ENCODE results near the gene DNAJC22.

The DNAJC22 gene

GRCh38 chr12:49345051-49345824 lies 1.4 kb upstream of the DNAJC22 start:
- DNase-seq, result no peak

DNA sequence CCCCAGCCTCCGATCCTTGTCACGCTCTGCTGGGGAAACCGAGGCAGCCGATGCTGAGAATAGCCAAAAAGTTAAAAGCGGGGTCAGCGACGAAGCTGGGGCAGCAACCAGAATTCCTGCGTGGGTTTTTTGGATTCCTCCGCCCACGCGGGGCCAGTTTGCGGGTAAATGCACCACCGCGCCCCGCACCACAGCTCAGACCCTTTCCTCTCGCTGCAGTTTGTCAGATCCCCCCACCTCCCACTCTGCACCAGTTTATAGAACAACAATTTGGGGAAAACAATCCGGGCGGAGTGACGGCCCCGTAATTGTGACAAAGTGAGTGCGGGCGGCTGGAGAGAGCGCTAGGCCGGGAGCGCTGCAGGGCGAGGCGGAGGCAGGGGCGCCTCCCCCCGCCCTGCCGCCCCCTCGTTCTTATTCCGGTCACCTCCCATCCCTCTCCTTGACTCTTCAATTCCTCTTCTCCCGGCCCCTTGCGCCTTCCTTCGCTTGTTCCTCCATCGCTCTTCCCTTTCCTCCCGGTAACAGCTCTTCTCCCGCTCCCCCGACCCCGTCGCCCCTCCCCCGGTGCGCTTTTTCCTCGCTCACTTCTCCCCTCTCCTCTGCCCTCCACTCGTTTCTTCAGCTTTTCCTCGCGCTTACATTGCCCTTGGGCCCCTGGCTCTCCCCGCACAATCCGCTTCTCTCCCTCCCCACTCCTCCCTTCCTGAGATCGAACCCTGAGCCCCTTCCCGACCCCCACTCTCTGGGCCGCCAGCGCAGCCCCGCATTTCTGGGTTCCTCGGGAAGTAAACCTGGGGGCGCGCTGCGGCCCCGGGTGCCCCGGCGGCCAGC lies 646 bp upstream of the DNAJC22 start:
- no peak for DNase-seq

DNA sequence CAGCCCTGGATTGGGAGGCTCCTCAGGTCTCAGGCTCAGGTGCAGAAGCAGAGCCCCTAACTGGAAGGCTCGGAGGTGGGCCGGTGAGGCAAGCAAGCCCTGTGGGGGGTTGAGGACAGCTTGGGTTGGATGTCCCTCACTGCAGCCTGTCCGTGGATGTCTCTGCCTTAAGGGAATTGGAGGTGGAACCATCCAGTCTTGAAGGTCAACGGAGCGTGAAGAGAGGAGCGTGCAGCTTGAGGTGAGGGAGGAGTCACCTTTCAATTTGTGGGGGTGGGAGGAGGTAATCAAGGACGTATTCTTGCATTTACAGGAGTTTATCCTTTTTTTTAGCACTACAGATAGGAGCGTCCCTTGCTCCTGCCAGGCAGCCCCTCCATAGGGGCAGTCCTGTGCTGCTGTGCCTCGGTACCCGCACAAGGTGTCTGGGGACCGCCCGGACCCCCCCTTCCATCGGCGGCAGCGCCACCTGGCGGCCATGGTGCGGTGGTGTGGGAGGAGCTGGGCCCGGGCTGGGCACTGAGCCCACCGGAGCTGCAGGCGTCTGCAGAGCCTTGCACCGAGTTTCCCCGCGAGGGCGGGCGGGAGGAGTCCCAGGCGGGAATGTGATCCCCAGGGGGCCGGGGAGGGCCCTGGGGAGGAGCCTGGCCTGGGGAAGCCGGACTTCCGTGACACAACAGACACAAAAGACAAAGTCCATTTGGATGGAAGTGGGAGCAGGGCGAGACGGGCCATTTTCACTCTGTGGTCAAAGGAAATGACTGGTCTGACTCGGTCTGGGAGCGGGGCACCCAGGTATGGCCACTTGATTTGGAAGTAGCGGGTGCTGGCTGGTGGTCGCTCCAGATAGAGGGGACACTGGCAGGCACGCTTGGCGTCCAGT lies 864 bp downstream of the DNAJC22 start:
- peak; percentile 80 for DNase-seq

DNA sequence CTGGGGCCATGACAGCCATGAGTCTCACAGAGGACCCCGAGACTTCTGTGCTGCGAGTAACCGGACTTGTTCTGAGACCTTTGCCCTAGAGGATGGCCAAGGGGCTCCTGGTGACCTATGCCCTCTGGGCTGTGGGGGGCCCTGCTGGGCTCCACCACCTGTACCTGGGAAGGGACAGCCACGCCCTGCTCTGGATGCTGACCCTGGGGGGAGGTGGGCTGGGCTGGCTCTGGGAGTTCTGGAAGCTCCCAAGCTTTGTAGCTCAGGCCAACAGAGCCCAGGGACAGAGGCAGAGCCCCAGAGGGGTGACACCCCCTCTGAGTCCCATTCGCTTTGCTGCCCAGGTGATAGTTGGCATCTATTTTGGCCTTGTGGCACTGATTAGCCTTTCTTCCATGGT lies 2.1 kb downstream of the DNAJC22 start:
- DNase-seq, result no peak

DNA sequence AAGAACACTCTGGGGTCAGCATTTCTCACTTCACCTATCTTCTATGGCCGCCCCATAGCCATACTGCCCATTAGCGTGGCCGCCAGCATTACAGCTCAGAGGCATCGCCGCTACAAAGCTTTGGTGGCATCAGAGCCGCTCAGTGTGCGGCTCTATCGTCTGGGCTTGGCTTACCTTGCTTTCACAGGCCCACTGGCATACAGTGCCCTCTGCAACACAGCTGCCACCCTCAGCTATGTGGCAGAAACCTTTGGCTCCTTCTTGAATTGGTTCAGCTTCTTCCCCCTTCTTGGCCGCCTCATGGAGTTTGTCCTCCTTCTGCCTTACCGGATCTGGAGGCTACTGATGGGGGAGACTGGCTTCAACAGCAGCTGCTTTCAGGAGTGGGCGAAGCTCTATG lies 2.6 kb downstream of the DNAJC22 start:
- no peak for DNase-seq

GRCh38 chr12:49352351-49352750 lies 5.7 kb downstream of the DNAJC22 start:
- no peak for DNase-seq

- no peak for DNase-seq
Measured at GRCh38 chr12:49355913-49356312, 9.2 kb downstream of the DNAJC22 start.

DNA sequence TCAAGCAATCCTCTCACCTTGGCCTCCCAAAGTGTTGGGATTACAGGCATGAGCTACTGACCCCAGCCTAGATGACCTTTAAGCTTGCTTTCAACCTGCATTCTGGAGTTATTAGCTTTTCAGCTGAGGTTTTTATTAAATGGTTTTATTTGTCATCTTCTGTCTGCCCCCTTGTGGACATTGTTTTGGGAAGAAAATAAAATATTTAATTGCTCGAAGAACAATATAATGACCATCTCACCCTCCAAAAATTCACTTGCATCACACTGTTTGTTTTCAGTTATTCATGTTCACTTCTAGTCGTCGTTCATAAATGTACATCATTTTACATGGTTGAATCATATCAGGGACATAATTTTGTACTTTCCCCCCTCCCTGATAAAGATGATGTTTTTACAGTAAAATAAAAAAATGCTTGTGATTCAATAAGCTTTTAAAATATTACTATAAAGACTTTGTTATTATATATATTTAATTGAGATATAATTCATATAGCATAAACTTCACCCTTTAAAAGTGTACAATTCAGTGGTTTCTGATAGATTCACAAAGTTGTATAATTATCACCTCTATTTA lies 10.5 kb downstream of the DNAJC22 start:
- no peak for DNase-seq

GRCh38 chr12:49358483-49359141 lies 11.9 kb downstream of the DNAJC22 start:
- DNase-seq, result peak; percentile 58

GRCh38 chr12:49359671-49360070 lies 13.0 kb downstream of the DNAJC22 start:
- no peak for DNase-seq

DNA sequence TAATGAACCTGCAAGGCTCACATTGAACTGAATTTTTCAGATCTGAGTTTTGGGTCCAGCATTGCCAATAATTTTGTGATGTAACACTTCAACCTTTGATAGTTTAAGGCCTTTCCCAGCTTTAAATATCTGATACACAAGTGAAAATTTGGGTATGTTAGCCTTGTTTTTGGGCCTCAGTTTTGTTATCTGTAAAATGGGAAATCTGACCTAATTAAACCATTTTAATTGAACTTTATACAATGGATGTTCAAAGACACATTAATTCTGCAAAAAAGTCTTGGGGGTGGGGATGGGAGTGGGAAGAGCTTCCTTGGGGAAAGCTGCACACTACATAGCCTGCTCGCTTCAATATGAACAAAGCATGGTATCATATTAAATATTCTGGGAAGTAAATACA lies 15.4 kb downstream of the DNAJC22 start:
- no peak for DNase-seq

GRCh38 chr12:49364989-49365388 lies 18.3 kb downstream of the DNAJC22 start:
- DNase-seq, result no peak

DNA sequence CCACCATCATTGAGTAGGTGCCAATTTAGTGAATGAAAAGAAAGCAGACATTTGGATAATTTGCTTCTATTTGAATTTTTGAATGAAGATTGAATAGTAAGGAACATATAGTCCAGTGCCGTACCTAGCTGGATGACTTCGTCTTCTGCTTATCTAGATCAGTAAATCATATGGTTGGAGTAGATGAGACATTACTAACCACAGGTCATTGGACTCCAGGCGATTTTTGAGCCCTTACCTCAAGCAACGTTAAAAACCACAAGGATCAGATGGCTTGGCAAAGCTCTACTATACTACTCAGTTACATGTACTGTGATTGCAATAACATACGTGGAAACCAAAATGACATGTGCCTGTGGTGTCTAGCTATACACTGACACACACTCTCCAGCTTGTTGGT lies 18.9 kb downstream of the DNAJC22 start:
- DNase-seq, result no peak

GRCh38 chr12:49366096-49366651 lies 19.5 kb downstream of the DNAJC22 start:
- no peak for DNase-seq

DNA sequence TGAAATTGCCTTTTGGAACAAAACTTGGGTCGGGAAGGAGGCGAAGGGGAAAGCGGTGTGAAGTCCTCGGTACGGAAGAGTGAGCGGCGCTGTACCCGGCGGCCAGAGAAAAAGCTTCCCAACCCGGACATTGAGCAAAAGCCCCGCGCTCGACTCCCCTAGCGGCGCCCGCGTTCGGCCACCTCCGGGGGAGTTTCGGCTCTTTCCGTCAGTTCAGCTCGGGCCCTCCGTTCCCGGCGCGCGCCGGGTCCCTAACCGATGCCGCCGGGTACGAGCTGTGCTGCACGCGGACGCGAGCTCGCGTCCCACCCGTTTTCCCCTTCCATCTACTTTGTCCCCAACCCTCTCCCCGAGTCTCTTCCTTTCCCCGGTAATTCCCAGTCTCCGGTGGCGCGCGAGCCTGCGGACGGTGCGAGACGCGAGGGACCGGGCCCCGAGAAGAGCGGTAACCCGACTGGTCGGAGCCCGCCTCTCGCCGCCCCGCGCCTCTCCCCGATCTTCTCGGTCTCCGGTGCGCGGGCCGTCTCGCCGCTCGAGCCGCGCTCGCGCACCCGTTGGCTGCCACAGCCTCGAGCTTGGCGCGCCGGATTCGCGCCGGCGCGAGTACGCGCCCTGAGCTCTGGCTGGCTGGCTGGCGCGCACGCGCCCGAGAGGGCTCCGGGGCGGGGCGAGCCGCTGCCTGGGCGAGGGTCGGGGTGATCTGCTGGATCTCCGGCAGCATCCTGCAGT lies 20.1 kb downstream of the DNAJC22 start:
- peak; percentile 85 for DNase-seq

DNA sequence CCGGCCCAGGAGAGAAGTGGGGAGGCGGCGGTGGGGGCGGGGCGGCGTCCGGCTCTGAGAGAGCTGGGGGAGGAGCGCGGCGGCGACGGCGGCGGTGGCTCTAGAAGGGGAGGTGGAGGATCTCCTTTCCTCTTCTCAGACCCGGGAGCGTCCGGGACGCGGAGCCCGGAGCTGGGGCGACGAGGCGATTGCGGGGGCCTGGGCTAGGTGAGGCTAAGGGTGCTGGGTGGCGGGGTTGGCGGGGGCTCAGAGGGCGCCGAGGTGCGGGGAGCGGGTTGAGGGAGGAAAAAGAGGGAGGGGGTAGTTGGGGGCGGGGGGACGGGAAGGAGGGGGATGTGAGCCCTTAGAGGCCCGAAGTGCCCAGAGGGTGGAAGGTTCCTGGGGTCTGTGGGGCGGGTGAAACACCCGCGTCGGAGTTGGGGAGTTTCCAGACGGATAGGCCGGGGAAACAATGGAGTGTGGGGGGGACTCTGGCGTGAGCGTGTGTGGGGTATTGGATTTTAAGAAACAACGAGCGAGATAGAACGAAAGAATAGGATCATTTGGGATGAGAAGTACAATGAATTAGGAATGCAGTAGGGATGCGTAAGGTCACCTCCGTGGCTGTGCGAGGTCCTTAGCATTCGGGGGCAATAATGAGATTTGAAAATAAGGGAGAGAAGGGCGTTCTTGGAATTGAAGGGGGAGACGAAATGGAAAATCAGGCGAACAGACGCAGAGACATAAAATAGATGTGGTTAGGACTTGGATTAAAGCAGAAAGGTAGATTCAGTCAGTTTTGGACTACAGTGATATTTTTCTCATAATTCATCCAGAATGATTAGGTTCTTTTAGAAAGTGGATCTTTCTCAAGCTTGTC lies 20.9 kb downstream of the DNAJC22 start, which contains the start of gene SPATS2:
SPATS2 (plus strand) TSS at position 82 of the 859 bp plus-strand sequence. CDS start 93,551 bp downstream, outside the sequence.
- DNase-seq, result no peak

DNA sequence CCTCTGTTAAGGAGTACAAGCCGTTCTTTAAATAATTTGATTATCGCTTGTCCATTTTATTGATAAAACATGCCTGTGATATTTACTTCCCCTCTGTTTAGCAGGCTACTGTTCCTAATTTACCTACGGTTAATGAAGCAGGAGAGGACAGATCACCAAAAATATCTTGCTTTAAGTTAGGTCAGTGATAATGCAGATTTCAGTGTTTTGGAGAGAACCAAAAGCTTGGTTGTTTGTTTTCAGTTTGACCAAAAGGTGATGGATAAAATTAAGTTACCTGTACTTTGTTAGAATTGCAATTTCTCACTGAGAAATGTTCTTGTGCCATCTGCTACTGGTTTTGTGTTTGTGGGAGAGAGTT lies 21.5 kb downstream of the DNAJC22 start:
- DNase-seq, result no peak

DNA sequence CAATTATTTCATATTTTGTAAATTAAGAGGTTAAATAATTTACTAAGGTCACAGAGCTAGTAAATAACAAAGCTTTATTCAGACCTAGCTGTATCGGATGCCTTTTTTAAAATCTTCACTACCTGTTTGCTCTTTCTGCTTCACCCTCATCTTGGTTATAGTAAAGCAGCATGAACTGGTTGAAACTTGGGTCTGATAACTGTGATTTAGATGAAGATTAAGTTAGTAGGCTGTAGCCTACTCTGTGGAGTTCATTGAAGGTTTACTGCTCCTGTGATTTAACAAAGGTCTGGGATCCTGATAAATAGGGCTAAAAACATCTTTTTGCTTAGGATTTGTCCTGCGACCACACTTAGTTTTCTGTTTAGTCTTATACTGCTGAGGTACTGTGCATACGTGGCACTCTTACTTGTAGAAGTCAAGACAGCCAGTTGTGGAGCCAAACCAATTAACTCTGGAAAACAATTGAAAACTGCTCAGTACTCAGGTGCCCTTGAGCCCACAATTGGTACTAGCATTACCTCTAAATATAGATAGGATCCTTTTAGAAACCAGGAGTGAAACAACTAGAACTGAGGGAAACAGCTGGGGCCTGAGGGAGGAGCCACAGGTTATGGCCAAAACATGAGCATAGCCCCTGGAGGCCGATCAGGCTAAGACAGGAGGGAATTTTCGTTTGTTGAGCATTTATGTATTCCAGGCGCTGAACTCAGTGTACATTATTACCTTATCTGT lies 22.9 kb downstream of the DNAJC22 start:
- peak; percentile 35 for DNase-seq

DNA sequence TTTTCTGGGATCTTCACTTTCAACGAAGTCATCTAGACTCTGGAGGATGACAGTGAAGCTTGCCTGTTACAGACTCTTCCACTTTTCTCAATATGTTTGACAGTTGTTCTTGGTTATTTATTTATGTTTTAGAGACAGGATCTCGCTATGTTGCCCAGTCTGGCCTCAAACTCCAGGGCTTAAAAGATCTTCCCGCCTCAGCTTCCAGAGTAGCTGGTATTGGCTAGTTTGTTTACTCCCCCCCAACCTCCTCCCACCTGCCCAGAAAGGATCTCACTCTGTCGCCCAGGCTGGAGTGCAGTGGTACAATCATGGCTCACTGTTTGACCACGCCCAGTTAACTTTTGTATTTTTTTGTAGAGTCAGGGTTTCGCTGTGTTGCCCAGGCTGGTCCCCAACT lies 23.9 kb downstream of the DNAJC22 start:
- no peak for DNase-seq

Data from stimulated activated CD4-positive, alpha-beta T cell treated with anti-CD3 and anti-CD28 coated beads, Interleukin-4, amount 100 ng/mL, for 24 hours (primary cell).